ENCODE results near the gene RUFY3.

- TF ChIP-seq CTCF (IDR thresholded peaks at IDR 0.05; ENCODE audit: low read depth, low read length, poor library complexity, severe bottlenecking) (no peak), EZH2phosphoT487 (IDR thresholded peaks at IDR 0.05; ENCODE audit: borderline replicate concordance, low read length) (no peak)
Observed at GRCh38 chr4:70674191-70674590, 47.6 kb upstream of the RUFY3 start.

Data from DOHH2 (cell line).